ENCODE measurements around the gene IRS4. TPM values are rescaled to one million over a fixed set of nuclear protein-coding genes. Genes with fewer than 3 reads are reported as not detected.

The IRS4 gene
- total RNA-seq = not detected

- no peak for DNase-seq (ENCODE audit: low read depth in 2 of 3, low spot score in 2 of 3)
Observed at GRCh38 chrX:108736509-108737479, at the start of gene IRS4. IRS4 (minus strand) TSS chrX:108736563.

GRCh38 chrX:108772549-108772948 is 36.2 kb upstream of the IRS4 start:
- no peak for DNase-seq (ENCODE audit: low read depth in 2 of 3, low spot score in 2 of 3)

GRCh38 chrX:108763559-108763958 is 27.2 kb upstream of the IRS4 start:
- no peak for DNase-seq (ENCODE audit: low read depth in 2 of 3, low spot score in 2 of 3)

DNA sequence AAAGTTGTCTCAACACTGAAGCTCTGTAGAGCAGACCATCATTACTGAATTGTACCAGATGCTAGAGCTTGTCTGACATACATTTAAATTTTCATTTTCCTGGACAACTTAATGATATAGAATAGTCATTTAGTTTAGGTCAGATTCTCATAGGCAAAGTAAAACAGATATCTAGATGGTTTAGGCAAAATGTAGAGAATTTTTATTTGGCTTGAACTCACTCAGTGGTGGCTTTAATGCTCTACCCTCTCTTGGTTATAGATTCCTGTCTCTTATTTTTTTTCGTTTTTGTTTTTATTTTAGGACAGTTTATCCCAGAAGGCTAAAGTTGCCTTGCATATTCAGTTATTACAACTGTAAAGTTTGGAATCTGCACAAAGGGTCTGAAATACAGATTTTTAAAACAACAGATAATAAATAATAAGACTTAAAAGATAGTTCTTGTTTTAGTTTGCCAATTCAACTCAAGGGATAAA is 4.0 kb upstream of the IRS4 start:
- no peak for DNase-seq (ENCODE audit: low read depth in 2 of 3, low spot score in 2 of 3)

DNA sequence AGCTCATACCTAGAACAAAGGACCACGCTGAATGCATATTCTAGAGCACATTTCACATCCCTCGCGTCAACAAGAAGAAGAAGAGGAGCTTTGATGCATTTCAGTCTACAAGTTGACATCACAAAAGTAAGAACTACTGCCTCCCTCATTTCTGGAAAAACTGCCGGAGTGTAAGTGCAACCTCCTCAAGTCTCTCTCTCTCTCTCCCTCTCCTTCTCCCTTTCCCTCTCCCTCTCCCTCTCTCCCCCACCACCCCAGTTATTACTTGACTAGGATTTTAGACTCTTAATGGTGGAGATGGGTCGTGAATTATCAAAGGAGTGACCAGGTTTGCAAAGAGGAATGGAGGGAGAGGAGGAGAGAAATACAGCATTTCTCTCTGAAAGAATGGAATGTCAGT is 1.4 kb upstream of the IRS4 start:
- no peak for DNase-seq (ENCODE audit: low read depth in 2 of 3, low spot score in 2 of 3)

- DNase-seq (ENCODE audit: low read depth in 2 of 3, low spot score in 2 of 3) = no peak
Observed at GRCh38 chrX:108735679-108736508, 469 bp downstream of the IRS4 start.

DNA sequence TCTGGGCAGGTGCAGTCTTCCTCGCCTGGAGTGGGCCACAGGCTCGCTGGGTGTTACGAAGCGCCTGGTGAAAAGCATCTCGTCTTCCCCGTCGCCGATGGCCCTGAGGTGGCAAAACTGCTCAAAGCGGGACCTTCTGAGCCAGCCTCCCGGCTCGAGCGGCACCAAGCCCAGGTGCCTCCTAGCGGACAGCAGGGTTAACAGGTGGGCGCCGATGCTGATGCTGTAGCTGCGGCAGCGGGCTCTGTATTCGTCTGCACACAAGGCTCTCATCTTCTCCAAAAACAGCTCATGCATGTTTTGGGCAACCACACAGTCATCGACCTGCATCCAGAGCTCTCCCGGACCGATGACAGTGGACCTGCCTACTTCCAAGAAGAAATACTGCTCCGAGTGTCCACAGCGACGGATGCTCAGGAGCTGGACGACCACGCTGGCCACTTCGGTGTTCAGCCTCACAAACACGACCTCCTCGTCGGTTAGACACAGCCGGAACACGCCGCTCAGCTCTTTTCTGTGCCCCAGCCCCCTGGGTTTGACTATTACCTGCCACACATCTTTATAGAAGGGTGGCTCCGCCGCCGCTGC is 1.2 kb downstream of the IRS4 start:
- no peak for DNase-seq (ENCODE audit: low read depth in 2 of 3, low spot score in 2 of 3)

DNA sequence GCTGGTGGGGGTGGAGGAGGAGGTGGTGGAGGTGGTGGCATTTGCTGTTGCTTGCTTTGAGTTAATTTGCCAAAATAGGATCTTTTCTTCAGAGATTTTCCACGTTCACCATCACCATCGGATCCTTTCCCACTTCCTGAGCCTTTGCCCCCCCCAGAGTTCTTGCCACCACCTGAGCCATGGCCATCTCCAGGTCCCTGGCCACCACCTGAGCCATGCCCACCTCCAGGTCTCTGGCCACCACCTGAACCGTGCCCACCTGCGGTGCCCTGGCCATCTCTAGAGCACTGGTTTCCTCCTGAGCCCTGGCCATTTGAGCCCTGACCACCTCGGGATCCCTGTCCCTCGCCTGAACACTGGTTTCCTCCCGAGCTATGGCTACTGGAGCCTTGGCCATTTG is 1.9 kb downstream of the IRS4 start:
- DNase-seq (ENCODE audit: low read depth in 2 of 3, low spot score in 2 of 3) = no peak

GRCh38 chrX:108732630-108733321 is 3.6 kb downstream of the IRS4 start:
- DNase-seq (ENCODE audit: low read depth in 2 of 3, low spot score in 2 of 3) = no peak

- no peak for DNase-seq (ENCODE audit: low read depth in 2 of 3, low spot score in 2 of 3)
Observed at GRCh38 chrX:108731153-108731552, 5.2 kb downstream of the IRS4 start.

DNA sequence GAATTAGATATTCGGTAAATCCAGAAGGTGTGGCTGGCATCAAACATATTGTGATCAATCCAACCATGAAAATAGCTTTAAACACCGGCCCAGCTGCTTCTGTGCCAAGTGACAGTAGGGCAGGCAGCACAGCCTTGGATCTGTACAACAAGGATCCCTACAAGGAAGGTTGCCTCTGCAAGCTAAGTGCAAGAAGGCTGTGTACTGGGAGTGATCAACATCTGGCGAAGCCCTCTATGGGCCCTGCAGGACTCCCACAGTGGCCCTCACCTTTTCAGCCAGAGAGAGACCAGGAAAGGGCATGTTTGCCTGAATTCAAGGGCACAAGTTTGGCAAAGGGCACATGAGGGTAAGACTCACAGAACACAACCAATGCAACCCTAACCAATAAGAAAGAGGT is 9.6 kb downstream of the IRS4 start:
- DNase-seq (ENCODE audit: low read depth in 2 of 3, low spot score in 2 of 3) = no peak

GRCh38 chrX:108722561-108722960 is 13.8 kb downstream of the IRS4 start:
- DNase-seq (ENCODE audit: low read depth in 2 of 3, low spot score in 2 of 3) = no peak

DNA sequence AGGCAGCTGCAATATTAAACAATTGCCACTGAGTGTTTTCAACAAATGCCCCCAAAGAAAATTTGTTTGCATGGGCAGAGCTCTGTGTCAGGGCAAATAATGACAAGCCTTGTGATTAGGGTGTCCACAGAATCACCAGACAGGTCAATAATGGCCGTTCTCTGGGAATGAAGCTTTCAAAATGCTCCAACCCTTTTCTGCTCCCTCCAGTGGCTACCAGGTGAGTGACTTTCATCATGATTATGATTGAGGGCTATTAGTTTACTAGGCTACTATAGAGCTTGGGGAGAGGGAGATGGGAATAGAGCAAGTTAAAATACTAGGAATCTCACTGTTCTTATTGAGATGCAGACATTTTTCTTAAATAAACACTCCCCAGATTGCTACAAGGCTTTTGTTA is 23.5 kb downstream of the IRS4 start:
- DNase-seq (ENCODE audit: low read depth in 2 of 3, low spot score in 2 of 3) = no peak

DNA sequence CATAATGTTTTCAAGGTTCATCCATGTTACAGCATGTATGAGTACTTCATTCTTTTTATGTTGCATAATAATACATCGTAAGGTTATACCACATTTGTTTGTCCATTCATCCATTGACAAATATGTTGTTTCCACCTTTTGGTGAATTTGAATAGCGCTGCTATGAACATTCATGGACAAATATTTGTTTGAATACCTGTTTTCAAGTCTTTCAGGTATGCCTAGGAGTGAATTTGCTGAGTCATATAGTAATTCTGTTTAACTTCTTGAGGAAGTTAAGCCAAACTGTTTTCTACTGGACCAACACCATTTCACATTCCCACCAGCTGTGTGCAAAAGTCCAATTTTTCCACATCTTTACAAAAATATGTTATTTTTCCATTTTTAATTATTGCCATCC is 31.5 kb downstream of the IRS4 start:
- no peak for DNase-seq (ENCODE audit: low read depth in 2 of 3, low spot score in 2 of 3)

- no peak for DNase-seq (ENCODE audit: low read depth in 2 of 3, low spot score in 2 of 3)
Observed at GRCh38 chrX:108702530-108702929, 33.8 kb downstream of the IRS4 start.

GRCh38 chrX:108701633-108702032 is 34.7 kb downstream of the IRS4 start:
- DNase-seq (ENCODE audit: low read depth in 2 of 3, low spot score in 2 of 3) = no peak

DNA sequence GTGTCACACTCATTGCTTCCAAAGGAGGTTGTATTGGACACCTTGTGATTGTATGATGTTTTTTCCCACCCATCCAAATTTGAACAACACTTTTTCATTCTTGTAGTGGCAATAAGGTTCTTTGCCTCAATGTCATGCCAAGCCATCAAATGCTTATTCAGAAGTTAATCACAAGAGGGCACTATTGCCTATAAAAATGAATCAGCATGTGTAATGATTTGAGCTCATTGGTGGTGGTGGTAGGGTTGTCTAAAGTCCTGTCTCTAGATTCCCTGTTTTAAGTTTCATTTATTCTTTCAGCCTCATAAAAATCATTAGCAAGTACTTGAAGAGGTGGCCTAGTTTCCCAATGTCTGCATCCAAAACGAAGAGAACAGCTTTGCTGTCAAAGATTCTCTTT is 37.0 kb downstream of the IRS4 start:
- DNase-seq (ENCODE audit: low read depth in 2 of 3, low spot score in 2 of 3) = peak in 2 of 3 donors; percentile 1 to 34

DNA sequence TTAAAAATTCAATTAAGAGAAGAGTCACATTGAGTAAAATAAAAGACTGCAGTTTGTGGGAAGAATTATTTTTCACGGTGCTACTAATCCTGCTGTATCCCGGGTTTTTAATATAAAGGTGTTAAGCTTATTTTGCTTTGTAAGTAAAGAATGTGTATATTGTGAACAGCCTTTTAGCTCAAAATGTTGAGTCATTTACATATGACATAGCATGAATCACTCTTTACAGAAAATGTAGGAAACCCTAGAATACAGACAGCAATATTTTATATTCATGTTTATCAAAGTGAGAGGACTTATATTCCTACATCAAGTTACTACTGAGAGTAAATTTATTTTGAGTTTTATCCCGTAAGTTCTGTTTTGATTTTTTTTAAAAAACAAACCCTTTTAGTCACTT is 39.7 kb downstream of the IRS4 start:
- DNase-seq (ENCODE audit: low read depth in 2 of 3, low spot score in 2 of 3) = no peak
